Transverse colon (tissue), 4 donors: ENCODE measurements around the gene CFAP46. TPM values are rescaled to one million over a fixed set of nuclear protein-coding genes. Genes with fewer than 3 reads are reported as not detected.

Experiments used
- DNase-seq: peaks from one replicate; pipeline ENCODE4 v3.0.0-alpha.2; 2019
- H3K27ac ChIP-seq, 4 donors: fragments of 200-600 bp; sonication (generic); 2 replicates each; pipeline ENCODE4 v1.5.1; 2016 to 2018; ENCODE audit warnings: inconsistent platforms in 4 of 4
- H3K27me3 ChIP-seq: fragments of 200-600 bp; sonication (generic); 2 replicates; pipeline ENCODE4 v1.5.1; 2017; ENCODE audit warnings: inconsistent platforms
- H3K36me3 ChIP-seq, 4 donors: fragments of 200-600 bp; sonication (generic); 2 replicates each; pipeline ENCODE4 v1.5.1; 2017 to 2019; ENCODE audit warnings: inconsistent platforms in 4 of 4
- H3K4me1 ChIP-seq, 4 donors: fragments of 200-600 bp; sonication (generic); 2 replicates each; pipeline ENCODE4 v1.5.1; 2017 to 2020; ENCODE audit warnings: inconsistent platforms in 4 of 4
- H3K4me3 ChIP-seq, 4 donors: fragments of 200-600 bp; sonication (generic); 1 replicate in 1 of 4; 2 replicates in 3 of 4; pipeline versions ENCODE4 v1.5.1 to v1.6.1; 2017 to 2019; ENCODE audit warnings: inconsistent platforms in 4 of 4
- H3K9me3 ChIP-seq, 2 donors: fragments of 200-600 bp; sonication (generic); 2 replicates each; pipeline ENCODE4 v1.5.1; 2017 to 2019; ENCODE audit warnings: inconsistent platforms in 2 of 2
- CTCF ChIP-seq, 5 experiments: fragments of 200-600 bp in 3 of 5; fragments of 450-650 bp in 2 of 5; sonication (generic) in 3 of 5; IDR thresholded peaks; 1 replicate in 2 of 5; 2 replicates in 3 of 5; pipeline ENCODE4 v1.5.1; 2016 to 2017; ENCODE audit warnings: antibody characterized with exemption in 5 of 5, inconsistent platforms in 3 of 5, mild to moderate bottlenecking in 2 of 5, moderate library complexity in 1 of 5
- EP300 ChIP-seq: sonication (generic); formaldehyde crosslinking; IDR thresholded peaks from one replicate; pipeline ENCODE4 v1.6.1; 2017; ENCODE audit warnings: antibody characterized with exemption, low read depth
- POLR2A ChIP-seq: fragments of 450-650 bp; IDR thresholded peaks from one replicate; pipeline ENCODE4 v1.6.1; 2016; ENCODE audit warnings: antibody characterized with exemption, mild to moderate bottlenecking, moderate library complexity
- POLR2AphosphoS5 ChIP-seq, 3 donors: sonication (generic); formaldehyde crosslinking; IDR thresholded peaks; one replicate each; pipeline ENCODE4 v1.6.1; 2016; ENCODE audit warnings: antibody characterized with exemption in 3 of 3
- WGBS, 2 donors: methylation state at CpG; one replicate each; pipeline ENCODE4 v1.1.5; 2018; ENCODE audit warnings: low coverage in 1 of 2; 5-methylcytosine and 5-hydroxymethylcytosine counted together
- in situ Hi-C, 4 donors: fragments of 200-750 bp; cut with MboI; loops; one replicate each; pipeline versions ENCODE4 v1.15.0 to v1.15.1; 2017; ENCODE audit warnings: low sequenced_read_pairs in 3 of 4, low pct_ligation_motif_present in 1 of 4, low pct_unique_long_range_greater_than_20kb in 1 of 4
- intact Hi-C: fragments of 100-400 bp; cut with DNase I; formaldehyde crosslinking; loops from one replicate; pipeline ENCODE4 v1.15.1; 2023; ENCODE audit warnings: low total_unique reads
- total RNA-seq, 4 donors: library from RNA; depleted of rRNA; stranded (reverse); fragments of >200 nt; gene quantifications; one replicate each; pipeline ENCODE4 v1.1.0, GENCODE V29; 2016

CFAP46 gene
- total RNA-seq, 4 donors from 2014 or later = not detected

GRCh38 chr10:132786884-132787494 lies 155.4 kb downstream of the CFAP46 start:
- in situ Hi-C loops (no loop called here), intact Hi-C loops (loop anchor here (10.0 kb wide), 1 partner anchor 132 kb away; no protein-coding TSS in a partner anchor)
- H3K27ac ChIP-seq = no peak overlapping the region
- H3K36me3 ChIP-seq = peaks cover 0 to 17% (median 0%) of the 10 kb centered on the region in 4 donors
- WGBS, 2 donors = 10% methylated on average over 43 of the region's 80 CpGs; no CpG with 5 or more reads in 1 of the 2 donors
- peaks cover 16 to 39% (median 32%) of the 10 kb centered on the region in 4 donors for H3K4me1 ChIP-seq
- H3K27me3 ChIP-seq = peaks cover 84% of the 10 kb centered on the region
- TF ChIP-seq EP300 (no peak), POLR2AphosphoS5 (IDR thresholded peaks at IDR 0.05) (no peak), CTCF (IDR thresholded peaks at IDR 0.05) (no peak), POLR2A (no peak)
- no peaks in the 10 kb centered on the region for H3K9me3 ChIP-seq
- no peak for DNase-seq
- H3K4me3 ChIP-seq = peak overlapping the region in 2 of 4 donors; percentile 21 to 36

GRCh38 chr10:132786476-132786883 lies 155.9 kb downstream of the CFAP46 start:
- 3% methylated on average over 29 of the region's 58 CpGs; no CpG with 5 or more reads in 1 of the 2 donors for WGBS, 2 donors
- DNase-seq = no peak
- no peaks in the 10 kb centered on the region for H3K9me3 ChIP-seq
- H3K4me3 ChIP-seq = peak overlapping the region in 2 of 4 donors; percentile 21 to 36
- peaks cover 82% of the 10 kb centered on the region for H3K27me3 ChIP-seq
- H3K36me3 ChIP-seq = peaks cover 0 to 22% (median 0%) of the 10 kb centered on the region in 4 donors
- H3K4me1 ChIP-seq = peaks cover 16 to 39% (median 32%) of the 10 kb centered on the region in 4 donors
- intact Hi-C loops (loop anchor here (10.0 kb wide), 1 partner anchor 132 kb away; no protein-coding TSS in a partner anchor), in situ Hi-C loops (no loop called here)
- no peak overlapping the region for H3K27ac ChIP-seq
- no peak for TF ChIP-seq POLR2A
- TF ChIP-seq CTCF (IDR thresholded peaks at IDR 0.05) = no peak
- TF ChIP-seq EP300 = no peak
- no peak for TF ChIP-seq POLR2AphosphoS5 (IDR thresholded peaks at IDR 0.05)

- H3K4me3 ChIP-seq = peak within 1 kb of the TSS in 2 of 4 donors; percentile 21 to 36
- H3K27ac ChIP-seq = no peak within 1 kb of the TSS
- in situ Hi-C loops = no loop called here
- no peak for DNase-seq
- H3K36me3 ChIP-seq = peaks cover 0 to 27% (median 0%) of the 10 kb centered on the region in 4 donors
- peaks cover 76% of the 10 kb centered on the region for H3K27me3 ChIP-seq
- WGBS, 2 donors = 4% methylated on average over 48 of the region's 119 CpGs; no CpG with 5 or more reads in 1 of the 2 donors
- H3K4me1 ChIP-seq = peaks cover 16 to 39% (median 32%) of the 10 kb centered on the region in 4 donors
- TF ChIP-seq CTCF (IDR thresholded peaks at IDR 0.05) (no peak), EP300 (no peak), POLR2A (no peak), POLR2AphosphoS5 (IDR thresholded peaks at IDR 0.05) (no peak)
- intact Hi-C loops = loop anchor here (10.0 kb wide), 1 partner anchor 131 kb away; no protein-coding TSS in a partner anchor
- H3K9me3 ChIP-seq = no peaks in the 10 kb centered on the region
Measured at GRCh38 chr10:132785723-132786475, 156.5 kb downstream of the CFAP46 start, which contains the start of gene NKX6-2. Gene NKX6-2 (minus strand): TSS chr10:132786147. CDS start chr10:132785948, 199 bp downstream.
